ENCODE measurements around the gene HAVCR2.

DNA sequence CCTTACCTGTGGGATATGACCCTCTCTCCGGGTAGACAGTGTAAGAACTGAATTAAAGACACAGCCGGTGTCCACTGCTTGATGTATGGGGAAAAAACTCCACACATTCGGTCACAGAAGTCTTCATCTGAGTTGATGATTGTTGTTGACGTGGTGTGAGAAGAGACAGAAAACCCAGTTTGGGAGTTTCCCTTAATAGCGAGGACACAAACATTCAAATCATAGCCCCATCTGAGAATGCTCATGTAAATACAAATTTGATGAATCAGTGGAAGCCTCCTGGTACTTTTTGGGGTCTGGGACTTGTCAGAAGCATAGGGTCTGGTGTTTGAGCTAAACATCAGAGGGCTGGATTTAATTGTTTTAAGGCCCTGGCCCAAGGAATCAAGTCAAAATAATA, 60.9 kb downstream of the HAVCR2 start:
- TF ChIP-seq, protein P1, sequence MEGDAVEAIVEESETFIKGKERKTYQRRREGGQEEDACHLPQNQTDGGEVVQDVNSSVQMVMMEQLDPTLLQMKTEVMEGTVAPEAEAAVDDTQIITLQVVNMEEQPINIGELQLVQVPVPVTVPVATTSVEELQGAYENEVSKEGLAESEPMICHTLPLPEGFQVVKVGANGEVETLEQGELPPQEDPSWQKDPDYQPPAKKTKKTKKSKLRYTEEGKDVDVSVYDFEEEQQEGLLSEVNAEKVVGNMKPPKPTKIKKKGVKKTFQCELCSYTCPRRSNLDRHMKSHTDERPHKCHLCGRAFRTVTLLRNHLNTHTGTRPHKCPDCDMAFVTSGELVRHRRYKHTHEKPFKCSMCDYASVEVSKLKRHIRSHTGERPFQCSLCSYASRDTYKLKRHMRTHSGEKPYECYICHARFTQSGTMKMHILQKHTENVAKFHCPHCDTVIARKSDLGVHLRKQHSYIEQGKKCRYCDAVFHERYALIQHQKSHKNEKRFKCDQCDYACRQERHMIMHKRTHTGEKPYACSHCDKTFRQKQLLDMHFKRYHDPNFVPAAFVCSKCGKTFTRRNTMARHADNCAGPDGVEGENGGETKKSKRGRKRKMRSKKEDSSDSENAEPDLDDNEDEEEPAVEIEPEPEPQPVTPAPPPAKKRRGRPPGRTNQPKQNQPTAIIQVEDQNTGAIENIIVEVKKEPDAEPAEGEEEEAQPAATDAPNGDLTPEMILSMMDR (IDR thresholded peaks at IDR 0.05 in 8 of 11, conservative IDR thresholded peaks at IDR 0.05 in 3 of 11) = no peak
- no peak for TF ChIP-seq POLR2AphosphoS5 (IDR thresholded peaks at IDR 0.05)
